Measurements from ENCODE around the gene AUNIP.

DNA sequence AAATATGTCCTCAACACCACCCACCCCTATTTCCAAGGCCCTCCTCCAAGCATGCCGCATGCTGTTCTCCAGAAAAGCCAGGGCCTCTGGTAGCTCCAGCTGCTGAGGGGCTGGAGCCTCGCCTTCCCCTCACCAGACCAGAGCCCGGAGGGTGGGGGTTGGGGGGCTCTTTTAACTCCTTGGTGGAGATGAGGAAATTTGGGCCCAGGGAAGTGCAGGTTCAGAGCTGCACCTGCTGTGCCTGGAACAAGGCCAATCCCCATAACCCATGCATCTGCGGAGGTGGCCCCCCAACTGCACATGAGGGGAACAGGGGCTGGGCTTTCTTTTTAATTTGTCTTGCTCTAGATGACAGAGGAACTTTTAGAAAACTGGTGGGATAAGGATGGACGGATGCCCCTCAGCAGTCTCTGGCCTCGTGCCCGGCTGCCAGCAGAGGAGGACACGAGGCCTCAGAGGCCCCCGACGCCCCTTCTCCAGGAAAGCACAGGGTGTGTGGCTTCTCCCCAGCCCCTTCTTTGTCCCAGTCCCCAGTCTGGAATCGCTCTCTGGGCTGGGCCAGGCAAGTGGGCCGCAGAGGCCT lies 59.8 kb downstream of the AUNIP start:
- TF ChIP-seq EZH2phosphoT487 (IDR thresholded peaks at IDR 0.05; ENCODE audit: borderline replicate concordance) (no peak), ELF1 (IDR thresholded peaks at IDR 0.05; ENCODE audit: borderline replicate concordance, low read depth) (no peak), SP1 (IDR thresholded peaks at IDR 0.05; ENCODE audit: low read depth) (no peak)

Data from HCT116 (cell line).